Calu3 (cell line): Measurements from ENCODE around the gene DYNC1LI2. TPM values are rescaled to one million over a fixed set of nuclear protein-coding genes. Genes with fewer than 3 reads are reported as not detected.

Experiments used
- BruUV-seq: library from RNA; stranded (reverse); fragments of 400-500 nt; replicated peaks from 2 replicates; lab custom pipeline; 2021; lab: Mats Ljungman, UMichigan
- CTCF ChIA-PET: fragments of 300-600 bp; sonication (Branson Sonifier 250); formaldehyde crosslinking; loops from one replicate; lab custom pipeline; 2022; ENCODE audit warnings: antibody characterized with exemption; lab: Charles Lee
- DNase-seq: peaks from one replicate; pipeline ENCODE4 v3.0.0; 2022
- H3K27ac Mint-ChIP-seq: one replicate; pipeline ENCODE4 v1.8.0; 2022; ENCODE audit warnings: mixed read lengths; ENCODE audit not compliant: unreplicated experiment
- H3K27me3 Mint-ChIP-seq: one replicate; pipeline ENCODE4 v1.8.0; 2022; ENCODE audit warnings: mixed read lengths; ENCODE audit not compliant: unreplicated experiment
- H3K36me3 Mint-ChIP-seq: one replicate; pipeline ENCODE4 v1.8.0; 2022; ENCODE audit warnings: mild to moderate bottlenecking, moderate library complexity, mixed read lengths; ENCODE audit not compliant: insufficient read depth, unreplicated experiment
- H3K4me1 Mint-ChIP-seq: one replicate; pipeline ENCODE4 v1.8.0; 2022; ENCODE audit warnings: mild to moderate bottlenecking, low read depth, mixed read lengths; ENCODE audit not compliant: unreplicated experiment
- H3K4me3 Mint-ChIP-seq: one replicate; pipeline ENCODE4 v1.8.0; 2022; ENCODE audit warnings: mild to moderate bottlenecking, low read depth, moderate library complexity, mixed read lengths; ENCODE audit not compliant: unreplicated experiment
- H3K9me3 Mint-ChIP-seq: one replicate; pipeline ENCODE4 v1.8.0; 2022; ENCODE audit warnings: low read depth, mixed read lengths; ENCODE audit not compliant: unreplicated experiment
- intact Hi-C: fragments of 100-400 bp; cut with micrococcal nuclease; formaldehyde crosslinking; loops from one replicate; pipeline ENCODE4 v1.10.0; 2022; ENCODE audit not compliant: unreplicated experiment
- total RNA-seq: library from RNA; stranded (reverse); gene quantifications from 2 replicates; pipeline ENCODE4 v1.2.3, GENCODE V29; 2022
- TF ChIP-seq, protein P1 (sequence below): fragments of 200-600 bp; IDR thresholded peaks from one replicate; pipeline ENCODE4 v1.8.0; 2022; ENCODE audit warnings: antibody characterized with exemption; ENCODE audit not compliant: unreplicated experiment

The DYNC1LI2 gene
- total RNA-seq, 1 experiment from 2014 or later = 152 TPM

DNA sequence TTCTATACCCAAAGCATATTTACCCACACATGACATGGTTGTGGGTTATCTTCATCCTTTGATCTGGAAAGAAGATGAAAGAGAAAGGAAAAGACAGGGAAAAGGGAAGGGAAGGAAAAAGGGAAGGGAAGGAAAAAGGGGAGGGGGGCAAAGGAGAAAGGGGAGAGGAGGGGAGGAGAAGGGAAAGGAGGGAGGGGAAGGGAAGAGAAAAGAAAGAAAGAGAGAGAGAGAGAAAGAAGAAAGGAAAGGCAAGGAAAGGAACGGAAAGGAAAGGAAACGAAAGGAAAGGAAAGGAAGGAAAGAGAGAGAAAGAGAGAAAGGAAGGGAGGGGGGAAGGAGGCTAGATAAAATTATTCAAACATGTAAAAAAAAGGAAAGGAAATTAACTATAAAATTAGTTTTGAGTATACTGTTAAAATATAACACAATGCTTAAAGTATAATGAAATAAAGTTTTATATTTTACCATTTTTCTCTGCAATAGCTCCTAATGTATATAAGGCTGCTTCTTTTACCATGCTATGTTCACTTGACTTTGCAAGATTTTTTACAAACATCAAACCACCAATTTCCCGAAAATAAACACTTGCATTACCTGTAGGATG, 38.8 kb upstream of the DYNC1LI2 start:
- Mint-ChIP-seq H3K4me1 (no peaks in the 10 kb centered on the region), H3K9me3 (no peaks in the 10 kb centered on the region), H3K27ac (no peak overlapping the region), H3K36me3 (no peaks in the 10 kb centered on the region), H3K4me3 (no peak overlapping the region), H3K27me3 (no peaks in the 10 kb centered on the region)
- no peak for DNase-seq
- intact Hi-C loops = no loop called here
- BruUV-seq = no TSS peak
- TF ChIP-seq, protein P1, sequence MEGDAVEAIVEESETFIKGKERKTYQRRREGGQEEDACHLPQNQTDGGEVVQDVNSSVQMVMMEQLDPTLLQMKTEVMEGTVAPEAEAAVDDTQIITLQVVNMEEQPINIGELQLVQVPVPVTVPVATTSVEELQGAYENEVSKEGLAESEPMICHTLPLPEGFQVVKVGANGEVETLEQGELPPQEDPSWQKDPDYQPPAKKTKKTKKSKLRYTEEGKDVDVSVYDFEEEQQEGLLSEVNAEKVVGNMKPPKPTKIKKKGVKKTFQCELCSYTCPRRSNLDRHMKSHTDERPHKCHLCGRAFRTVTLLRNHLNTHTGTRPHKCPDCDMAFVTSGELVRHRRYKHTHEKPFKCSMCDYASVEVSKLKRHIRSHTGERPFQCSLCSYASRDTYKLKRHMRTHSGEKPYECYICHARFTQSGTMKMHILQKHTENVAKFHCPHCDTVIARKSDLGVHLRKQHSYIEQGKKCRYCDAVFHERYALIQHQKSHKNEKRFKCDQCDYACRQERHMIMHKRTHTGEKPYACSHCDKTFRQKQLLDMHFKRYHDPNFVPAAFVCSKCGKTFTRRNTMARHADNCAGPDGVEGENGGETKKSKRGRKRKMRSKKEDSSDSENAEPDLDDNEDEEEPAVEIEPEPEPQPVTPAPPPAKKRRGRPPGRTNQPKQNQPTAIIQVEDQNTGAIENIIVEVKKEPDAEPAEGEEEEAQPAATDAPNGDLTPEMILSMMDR = no peak
- CTCF ChIA-PET = interaction anchor here (0.7 kb wide), 1 partner anchor 855 kb away, joined by 5 read pairs; no protein-coding TSS in a partner anchor

DNA sequence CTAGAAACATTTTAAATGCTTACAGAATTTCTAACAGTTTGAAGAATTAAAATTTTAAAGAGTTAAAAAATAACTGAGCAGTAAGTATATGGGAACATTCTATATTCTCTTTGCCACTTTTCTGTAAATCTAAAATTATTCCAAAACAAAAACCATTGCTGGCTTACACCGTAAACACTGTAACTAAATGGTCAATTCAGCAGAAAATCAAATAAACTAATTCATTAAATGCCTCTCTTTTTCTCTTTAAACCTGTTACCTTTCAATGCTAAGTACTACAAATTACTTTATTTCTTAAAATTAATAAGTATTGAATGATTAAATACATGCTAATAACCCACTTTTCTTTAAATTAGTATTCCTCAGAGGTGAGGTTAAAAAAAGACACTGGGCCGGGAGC, 36.0 kb upstream of the DYNC1LI2 start:
- intact Hi-C loops = no loop called here
- Mint-ChIP-seq H3K4me1 (no peaks in the 10 kb centered on the region), H3K9me3 (no peaks in the 10 kb centered on the region), H3K36me3 (no peaks in the 10 kb centered on the region), H3K27ac (no peak overlapping the region), H3K27me3 (no peaks in the 10 kb centered on the region), H3K4me3 (no peak overlapping the region)
- no peak for DNase-seq
- BruUV-seq = no TSS peak
- TF ChIP-seq, protein P1 = no peak
- CTCF ChIA-PET = no interaction called here

DNA sequence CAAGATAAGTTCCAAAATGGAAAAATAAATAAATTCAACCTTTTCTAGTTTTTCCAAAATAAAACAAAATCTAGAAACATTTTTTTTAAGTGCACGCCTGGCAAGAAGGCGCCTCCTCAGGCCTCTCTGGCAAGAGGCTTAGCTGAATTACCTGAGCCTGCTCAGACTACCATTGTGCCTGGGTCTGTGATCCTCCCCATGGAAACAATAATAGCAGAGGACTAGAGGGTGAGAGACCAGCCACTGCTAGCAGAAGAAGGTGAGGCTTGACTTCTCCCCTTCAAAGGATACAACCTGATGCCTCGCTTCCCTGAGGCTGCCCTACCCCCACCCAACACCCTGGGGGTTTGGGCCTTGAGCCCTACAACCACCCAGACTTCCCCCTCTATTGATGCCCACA, 35.1 kb upstream of the DYNC1LI2 start:
- Mint-ChIP-seq H3K36me3 (no peaks in the 10 kb centered on the region), H3K27ac (no peak overlapping the region), H3K27me3 (no peaks in the 10 kb centered on the region), H3K4me3 (no peak overlapping the region), H3K4me1 (no peaks in the 10 kb centered on the region), H3K9me3 (no peaks in the 10 kb centered on the region)
- intact Hi-C loops = no loop called here
- BruUV-seq = no TSS peak
- CTCF ChIA-PET = no interaction called here
- TF ChIP-seq, protein P1 = no peak
- no peak for DNase-seq

DNA sequence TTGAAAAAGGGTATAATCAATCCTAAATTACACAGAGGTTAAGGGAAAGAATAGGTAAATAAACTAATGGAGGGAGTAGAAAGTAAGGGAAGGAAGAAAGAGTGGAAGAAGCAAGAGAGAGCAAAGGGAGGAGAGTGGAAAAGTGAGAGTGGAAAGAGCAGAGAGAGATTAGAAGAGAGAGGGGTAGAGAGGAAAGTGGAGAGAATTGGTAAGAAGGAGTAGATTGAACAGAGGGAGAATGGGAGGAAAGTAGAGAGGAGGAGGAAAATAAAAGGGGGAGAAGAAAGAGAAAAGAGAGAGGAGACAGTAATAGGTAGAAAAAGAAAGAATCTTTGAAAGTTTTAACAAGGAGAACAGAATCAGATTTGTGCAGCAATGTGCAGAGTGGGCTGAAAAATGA, 25.0 kb upstream of the DYNC1LI2 start:
- Mint-ChIP-seq H3K4me3 (no peak overlapping the region), H3K9me3 (no peaks in the 10 kb centered on the region), H3K36me3 (no peaks in the 10 kb centered on the region), H3K27me3 (no peaks in the 10 kb centered on the region), H3K27ac (no peak overlapping the region), H3K4me1 (no peaks in the 10 kb centered on the region)
- BruUV-seq = no TSS peak
- TF ChIP-seq, protein P1 = no peak
- CTCF ChIA-PET = no interaction called here
- no peak for DNase-seq
- intact Hi-C loops = no loop called here
